ENCODE results near the gene RAX. TPM values are rescaled to one million over a fixed set of nuclear protein-coding genes. Genes with fewer than 3 reads are reported as not detected.

The RAX gene
- total and polyA plus RNA-seq, 2 experiments from 2014 or later, result not detected

DNA sequence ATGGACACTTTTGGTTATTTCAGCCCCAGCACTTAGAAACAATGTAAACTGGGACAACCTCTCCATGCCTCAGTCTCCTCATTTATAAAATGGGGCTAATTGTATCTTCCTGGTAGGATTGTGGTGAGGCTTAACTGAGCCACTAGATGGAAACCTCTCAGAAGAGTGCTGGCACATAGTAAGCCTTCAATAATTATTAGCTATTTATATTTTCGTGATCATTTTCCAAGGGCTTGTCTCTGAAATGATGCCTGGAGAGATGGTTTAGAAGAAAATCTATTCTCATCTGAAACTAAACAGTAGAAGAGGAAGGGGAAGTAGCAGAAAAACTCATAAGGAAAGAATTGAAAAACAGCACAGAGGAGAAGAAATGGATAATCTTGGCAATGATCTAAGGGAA is 6.8 kb downstream of the RAX start:
- no peaks in the 10 kb centered on the region for H4K20me1 ChIP-seq (ENCODE audit: insufficient read depth)
- 25 to 44% methylated on average over 1 of the region's 1 CpG for WGBS, 2 experiments (ENCODE audit: low coverage in 1 of 2, low lambda C conversion rate in 2 of 2, missing lambda C conversion rate in 2 of 2)
- H3K4me3 ChIP-seq, result no peak overlapping the region
- no peak overlapping the region for H3K4me2 ChIP-seq (ENCODE audit: unreplicated experiment)
- no peaks in the 10 kb centered on the region for H3K36me3 ChIP-seq (ENCODE audit: low read depth)
- H3F3A ChIP-seq (ENCODE audit: insufficient read depth), result no peaks in the 10 kb centered on the region; the same call in 1 of the 2 replicates
- no peak overlapping the region for H2AFZ ChIP-seq
- TF ChIP-seq EZH2 (IDR thresholded peaks at IDR 0.05; ENCODE audit: insufficient read depth, poor library complexity, severe bottlenecking) (peak; percentile 77), EZH2phosphoT487 (IDR thresholded peaks at IDR 0.05; ENCODE audit: insufficient read depth, low read depth) (0 out of 2 replicates have a peak, but pooled peaks have one; percentile 31)
- H3K79me2 ChIP-seq (ENCODE audit: insufficient read depth), result no peaks in the 10 kb centered on the region
- H3K27ac ChIP-seq, result no peak overlapping the region
- H3K9me3 ChIP-seq (ENCODE audit: low read depth), result no peaks in the 10 kb centered on the region
- H3K9ac ChIP-seq, result no peak overlapping the region
- H3K4me1 ChIP-seq (ENCODE audit: insufficient read depth), result no peaks in the 10 kb centered on the region
- peaks cover 83% of the 10 kb centered on the region for H3K27me3 ChIP-seq (replicated peaks; ENCODE audit: insufficient read depth)
- no peak for DNase-seq
- in situ Hi-C loops (cut with MboI), result no loop called here
- H3K9me2 ChIP-seq (ENCODE audit: insufficient read depth), result no peaks in the 10 kb centered on the region

GRCh38 chr18:59265974-59266369 is 7.3 kb downstream of the RAX start:
- Histone ChIP-seq H3K27ac (no peak overlapping the region), H3K9me2 (ENCODE audit: insufficient read depth) (no peaks in the 10 kb centered on the region), H3K4me2 (ENCODE audit: unreplicated experiment) (no peak overlapping the region), H2AFZ (no peak overlapping the region), H3K4me1 (ENCODE audit: insufficient read depth) (no peaks in the 10 kb centered on the region), H3K79me2 (ENCODE audit: insufficient read depth) (no peaks in the 10 kb centered on the region), H4K20me1 (ENCODE audit: insufficient read depth) (no peaks in the 10 kb centered on the region), H3K4me3 (no peak overlapping the region), H3K9ac (no peak overlapping the region), H3F3A (ENCODE audit: insufficient read depth) (no peaks in the 10 kb centered on the region; the same call in 1 of the 2 replicates), H3K9me3 (ENCODE audit: low read depth) (no peaks in the 10 kb centered on the region), H3K27me3 (replicated peaks; ENCODE audit: insufficient read depth) (peaks cover 78% of the 10 kb centered on the region), H3K36me3 (ENCODE audit: low read depth) (no peaks in the 10 kb centered on the region)
- DNase-seq, result no peak
- 61 to 67% methylated on average over 12 of the region's 12 CpGs for WGBS, 2 experiments (ENCODE audit: low coverage in 1 of 2, low lambda C conversion rate in 2 of 2, missing lambda C conversion rate in 2 of 2)
- TF ChIP-seq EZH2 (IDR thresholded peaks at IDR 0.05; ENCODE audit: insufficient read depth, poor library complexity, severe bottlenecking), result no peak
- TF ChIP-seq EZH2phosphoT487 (IDR thresholded peaks at IDR 0.05; ENCODE audit: insufficient read depth, low read depth), result no peak
- in situ Hi-C loops (cut with MboI), result no loop called here

DNA sequence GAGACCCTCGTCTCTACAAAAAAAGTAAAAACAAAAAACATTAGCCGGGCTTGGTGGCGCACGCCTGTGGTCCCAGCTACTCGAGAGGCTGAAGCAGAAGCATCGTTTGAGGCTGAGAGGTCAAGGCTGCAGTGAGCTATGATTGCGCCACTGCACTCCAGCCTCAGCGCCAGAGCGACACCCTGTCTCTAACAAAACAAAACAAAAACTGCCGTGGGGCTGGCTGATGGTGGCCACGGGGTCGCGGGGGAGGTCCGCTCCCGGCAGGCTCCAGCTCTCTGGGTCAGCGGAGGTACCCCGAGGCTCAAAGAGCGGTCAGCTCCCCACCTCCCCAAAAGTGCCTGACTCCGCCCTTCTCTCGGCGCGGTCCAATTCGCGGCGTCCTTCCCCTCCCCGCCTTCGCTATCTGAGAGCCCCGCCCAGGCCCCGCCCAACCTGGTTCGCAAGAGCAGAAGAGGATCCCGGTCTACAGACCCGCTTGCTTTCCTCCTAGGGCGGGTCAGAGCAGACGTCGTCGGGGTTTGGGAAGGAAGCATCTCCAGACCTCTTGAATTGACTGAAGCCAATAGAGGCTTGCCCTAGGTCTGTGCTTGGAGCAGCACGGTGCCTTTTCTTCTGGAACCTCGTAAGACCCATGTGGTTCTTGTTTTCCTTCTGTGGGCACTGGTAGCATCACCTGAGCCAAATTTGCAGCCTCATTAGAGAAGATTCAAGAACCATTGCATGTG is 7.8 kb downstream of the RAX start:
- Histone ChIP-seq H3K9ac (no peak overlapping the region), H3K36me3 (ENCODE audit: low read depth) (no peaks in the 10 kb centered on the region), H3K27ac (no peak overlapping the region), H2AFZ (no peak overlapping the region), H3K9me2 (ENCODE audit: insufficient read depth) (no peaks in the 10 kb centered on the region), H3K27me3 (replicated peaks; ENCODE audit: insufficient read depth) (peaks cover 72% of the 10 kb centered on the region), H3K4me2 (ENCODE audit: unreplicated experiment) (no peak overlapping the region), H3K9me3 (ENCODE audit: low read depth) (no peaks in the 10 kb centered on the region), H3F3A (ENCODE audit: insufficient read depth) (no peaks in the 10 kb centered on the region; the same call in 1 of the 2 replicates), H3K4me1 (ENCODE audit: insufficient read depth) (no peaks in the 10 kb centered on the region), H3K4me3 (peak overlapping the region; percentile 41; the same call in 1 of the 2 replicates), H3K79me2 (ENCODE audit: insufficient read depth) (no peaks in the 10 kb centered on the region), H4K20me1 (ENCODE audit: insufficient read depth) (no peaks in the 10 kb centered on the region)
- TF ChIP-seq EZH2 (IDR thresholded peaks at IDR 0.05; ENCODE audit: insufficient read depth, poor library complexity, severe bottlenecking), result no peak
- no peak for TF ChIP-seq EZH2phosphoT487 (IDR thresholded peaks at IDR 0.05; ENCODE audit: insufficient read depth, low read depth)
- peak; percentile 26 for DNase-seq
- in situ Hi-C loops (cut with MboI), result no loop called here
- 7 to 9% methylated on average over 28 to 32 of the region's 38 CpGs for WGBS, 2 experiments (ENCODE audit: low coverage in 1 of 2, low lambda C conversion rate in 2 of 2, missing lambda C conversion rate in 2 of 2)

DNA sequence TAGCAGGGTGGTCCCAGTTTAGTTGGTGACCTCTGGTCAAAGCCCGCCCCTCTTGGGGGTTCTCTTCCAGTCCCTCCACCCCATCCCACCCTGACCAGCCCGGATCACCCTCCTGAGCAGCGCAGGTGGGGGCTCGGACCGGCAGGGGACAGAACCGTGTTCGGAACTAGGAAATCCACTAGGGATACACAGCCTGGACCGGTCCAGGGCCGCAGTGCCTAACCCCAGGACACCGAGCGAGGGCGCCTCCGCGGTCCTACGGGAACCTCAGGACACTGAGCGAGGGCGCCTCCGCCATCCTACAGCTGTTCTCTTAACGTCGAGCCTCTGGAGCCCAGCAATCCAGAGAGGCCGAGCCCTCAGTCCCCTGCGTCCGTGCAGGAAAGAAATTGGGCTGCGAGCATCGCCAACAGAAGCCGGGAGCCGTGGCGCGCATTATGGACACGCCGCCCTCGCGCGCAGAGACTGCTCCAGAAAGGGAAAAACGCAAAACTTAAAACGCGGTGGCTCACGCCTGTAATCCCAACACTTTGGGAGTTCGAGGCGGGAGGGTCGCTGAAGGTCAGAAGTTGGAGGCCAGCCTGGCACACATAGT is 8.5 kb downstream of the RAX start:
- no peak overlapping the region for H3K4me2 ChIP-seq (ENCODE audit: unreplicated experiment)
- H2AFZ ChIP-seq, result no peak overlapping the region

More for the DNA sequence above, 8.5 kb downstream of the RAX start:
- 4 to 5% methylated on average over 36 to 41 of the region's 41 CpGs for WGBS, 2 experiments (ENCODE audit: low coverage in 1 of 2, low lambda C conversion rate in 2 of 2, missing lambda C conversion rate in 2 of 2)
- Histone ChIP-seq H3F3A (ENCODE audit: insufficient read depth) (no peaks in the 10 kb centered on the region; the same call in 1 of the 2 replicates), H3K27me3 (replicated peaks; ENCODE audit: insufficient read depth) (peaks cover 68% of the 10 kb centered on the region), H3K36me3 (ENCODE audit: low read depth) (no peaks in the 10 kb centered on the region), H3K9me3 (ENCODE audit: low read depth) (no peaks in the 10 kb centered on the region), H3K79me2 (ENCODE audit: insufficient read depth) (no peaks in the 10 kb centered on the region), H3K9ac (no peak overlapping the region), H3K4me1 (ENCODE audit: insufficient read depth) (no peaks in the 10 kb centered on the region), H3K9me2 (ENCODE audit: insufficient read depth) (no peaks in the 10 kb centered on the region), H3K27ac (no peak overlapping the region), H4K20me1 (ENCODE audit: insufficient read depth) (no peaks in the 10 kb centered on the region), H3K4me3 (no peak overlapping the region)
- DNase-seq, result no peak
- TF ChIP-seq EZH2 (IDR thresholded peaks at IDR 0.05; ENCODE audit: insufficient read depth, poor library complexity, severe bottlenecking) (no peak), EZH2phosphoT487 (IDR thresholded peaks at IDR 0.05; ENCODE audit: insufficient read depth, low read depth) (no peak)
- in situ Hi-C loops (cut with MboI), result no loop called here

Data from GM23248 (cell line).